ENCODE results near the gene NDUFB7.
"Not testable (repeated sequence)": the region's sequence is repeated elsewhere in the genome, so short reads cannot be mapped to it uniquely, and the experiment has no call there.

The NDUFB7 gene

GRCh38 chr19:14570864-14571527 lies 870 bp downstream of the NDUFB7 start:
- no peak for FAIRE-seq

GRCh38 chr19:14567079-14567478 lies 4.8 kb downstream of the NDUFB7 start:
- FAIRE-seq, result no peak

GRCh38 chr19:14566712-14567077 lies 5.2 kb downstream of the NDUFB7 start:
- no peak for FAIRE-seq

GRCh38 chr19:14565765-14566711 lies 5.8 kb downstream of the NDUFB7 start:
- no peak for FAIRE-seq

GRCh38 chr19:14565298-14565679 lies 6.6 kb downstream of the NDUFB7 start:
- no peak for FAIRE-seq

GRCh38 chr19:14564652-14565297 lies 7.1 kb downstream of the NDUFB7 start:
- not testable (repeated sequence) for FAIRE-seq

GRCh38 chr19:14563989-14564651 lies 7.7 kb downstream of the NDUFB7 start:
- FAIRE-seq, result no peak

GRCh38 chr19:14563590-14563926 lies 8.3 kb downstream of the NDUFB7 start:
- no peak for FAIRE-seq

GRCh38 chr19:14562660-14563589 lies 8.9 kb downstream of the NDUFB7 start:
- FAIRE-seq, result no peak

- FAIRE-seq, result no peak
These were observed 10.0 kb downstream of the NDUFB7 start for GRCh38 chr19:14561847-14562351.

GRCh38 chr19:14561249-14561648 lies 10.6 kb downstream of the NDUFB7 start:
- FAIRE-seq, result no peak

- FAIRE-seq, result no peak
These were observed 11.1 kb downstream of the NDUFB7 start for GRCh38 chr19:14560776-14561108.

GRCh38 chr19:14559916-14560775 lies 11.7 kb downstream of the NDUFB7 start:
- no peak for FAIRE-seq

- FAIRE-seq, result no peak
These were observed 13.3 kb downstream of the NDUFB7 start for GRCh38 chr19:14558370-14559066.

GRCh38 chr19:14556662-14557188 lies 15.1 kb downstream of the NDUFB7 start:
- no peak for FAIRE-seq

- no peak for FAIRE-seq
These were observed 15.8 kb downstream of the NDUFB7 start for GRCh38 chr19:14555918-14556661.

- FAIRE-seq, result no peak
These were observed 17.5 kb downstream of the NDUFB7 start for GRCh38 chr19:14554382-14554812.

GRCh38 chr19:14553939-14554243 lies 18.0 kb downstream of the NDUFB7 start:
- FAIRE-seq, result no peak

All from A204.1 (cell line).